ENCODE data around the gene EVC2. TPM values are rescaled to one million over a fixed set of nuclear protein-coding genes. Genes with fewer than 3 reads are reported as not detected.

The EVC2 gene
- total RNA-seq, 1 donor = 3.8 TPM

- DNase-seq (ENCODE audit: low read depth in 2 of 3, low spot score in 2 of 3) = no peak
Observed at GRCh38 chr4:5712517-5712916, 4.2 kb upstream of the EVC2 start.

DNA sequence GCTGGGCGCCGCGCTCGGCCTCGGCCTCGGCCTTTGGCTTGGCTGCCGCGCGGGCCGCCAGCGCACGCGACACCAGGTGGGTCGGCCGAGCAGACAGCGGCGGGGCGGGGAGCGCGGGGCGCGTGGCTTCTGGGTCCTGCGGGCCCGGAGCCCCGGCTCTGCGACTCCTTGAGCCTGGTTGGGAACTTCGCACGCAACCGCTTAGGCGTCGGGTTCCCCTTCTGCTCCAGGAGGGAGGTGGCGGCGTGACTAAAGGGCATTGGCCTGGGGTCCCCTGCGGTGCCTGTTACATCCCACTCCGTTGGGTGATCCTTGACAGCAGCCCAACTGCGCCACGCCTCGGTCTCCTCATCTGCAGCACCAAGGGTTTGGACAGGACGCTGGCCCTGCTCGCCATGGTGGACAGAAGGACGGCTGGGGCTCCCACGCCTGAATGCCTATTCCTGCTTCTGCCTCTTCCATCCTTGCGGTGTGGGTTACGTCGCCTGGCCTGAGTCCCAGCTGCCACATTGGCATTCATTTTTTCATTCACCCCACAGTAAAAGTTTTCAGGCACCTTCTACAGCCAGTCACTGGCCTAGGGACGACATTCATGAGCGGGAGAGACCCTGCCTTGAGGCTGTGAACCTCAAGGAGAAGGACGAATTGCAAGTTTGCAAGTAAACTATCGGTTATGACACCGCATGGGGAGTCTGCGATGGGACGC is 3.3 kb upstream of the EVC2 start:
- DNase-seq (ENCODE audit: low read depth in 2 of 3, low spot score in 2 of 3) = peak in 2 of 3 donors; percentile 16 to 34

DNA sequence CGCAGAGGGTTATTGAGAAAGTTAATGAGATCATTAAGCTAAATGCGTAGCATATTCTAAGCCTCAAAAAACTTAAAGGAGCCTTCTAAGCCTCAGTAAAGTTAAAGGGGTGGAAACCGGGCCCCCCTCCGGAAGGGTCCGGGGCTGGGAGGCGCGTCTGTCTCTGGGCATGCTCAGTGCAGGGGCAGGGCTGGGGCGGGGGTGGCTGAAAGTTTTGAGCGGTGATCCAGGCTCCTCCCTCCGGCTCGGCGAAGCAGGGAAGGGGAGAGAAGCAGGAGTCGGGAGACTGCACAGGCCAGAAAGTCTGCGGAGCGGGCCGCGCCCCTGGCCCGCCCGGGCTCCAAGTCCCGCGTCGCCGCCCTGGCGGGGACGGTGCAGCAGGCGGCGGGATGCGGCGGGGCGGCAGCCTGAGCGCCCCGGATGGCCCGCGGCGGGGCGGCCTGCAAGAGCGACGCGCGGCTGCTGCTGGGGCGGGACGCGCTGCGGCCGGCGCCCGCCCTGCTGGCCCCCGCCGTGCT is 2.7 kb upstream of the EVC2 start, which contains the start of gene EVC:
Gene EVC (plus strand): TSS at position 241 of the 518 bp plus-strand sequence. CDS start 180 bp downstream, at position 421.
- DNase-seq (ENCODE audit: low read depth in 2 of 3, low spot score in 2 of 3) = peak in 2 of 3 donors; percentile 28 to 36

GRCh38 chr4:5710065-5710960 is 2.0 kb upstream of the EVC2 start:
- peak in 2 of 3 donors; percentile 6 to 28 for DNase-seq (ENCODE audit: low read depth in 2 of 3, low spot score in 2 of 3)

DNA sequence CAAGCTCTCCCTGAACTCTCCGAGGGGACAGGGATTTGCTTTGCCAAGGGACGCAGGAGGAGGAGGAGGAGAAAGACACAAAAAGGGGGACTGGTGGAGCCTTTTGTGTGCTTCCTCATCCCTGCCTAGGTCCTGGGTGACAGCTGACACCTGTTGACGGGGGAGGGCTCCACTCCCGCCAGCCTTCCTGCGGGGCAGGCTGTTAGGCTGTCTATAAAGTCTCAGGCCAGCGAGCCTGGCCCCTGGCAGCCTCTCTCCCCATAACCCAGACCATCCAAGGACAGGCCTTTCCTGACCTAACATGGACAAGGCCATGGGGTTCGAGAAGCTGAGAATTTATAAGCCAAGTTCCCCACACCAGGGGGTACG is 832 bp upstream of the EVC2 start:
- DNase-seq (ENCODE audit: low read depth in 2 of 3, low spot score in 2 of 3) = no peak

DNA sequence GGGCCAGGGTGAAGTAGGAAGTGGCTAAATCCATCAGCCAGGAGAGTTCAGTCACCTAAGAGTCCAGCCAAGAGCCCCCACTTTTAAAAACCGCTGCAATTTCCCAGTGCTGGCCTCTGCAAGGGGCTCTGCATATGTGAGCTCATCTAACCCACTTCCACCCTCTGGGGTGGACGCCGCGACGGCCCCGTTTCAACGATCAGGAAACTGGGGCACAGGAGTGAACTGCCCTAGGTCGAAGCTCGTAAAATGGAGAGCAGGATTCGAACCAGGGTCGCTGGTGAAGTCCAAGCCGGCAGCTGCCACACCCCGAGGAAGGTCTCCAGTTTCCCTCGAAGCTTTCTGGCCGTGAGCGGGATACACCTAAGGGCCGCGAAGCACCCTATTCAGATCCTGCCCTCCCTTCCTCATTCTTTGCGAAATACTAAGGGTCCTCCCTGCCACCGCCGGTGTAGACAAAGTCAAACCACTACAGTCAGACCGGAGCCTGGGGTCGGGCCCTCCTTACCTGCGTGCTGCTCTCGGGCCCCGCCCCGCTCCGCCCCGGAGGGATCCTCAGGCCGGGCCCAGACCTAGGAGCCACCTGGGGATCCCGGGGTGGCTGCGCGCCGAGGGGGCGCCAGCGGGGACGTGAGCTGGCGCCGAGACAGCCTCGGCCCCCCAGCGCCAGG is 446 bp downstream of the EVC2 start:
- peak in 2 of 3 donors; percentile 8 to 9 for DNase-seq (ENCODE audit: low read depth in 2 of 3, low spot score in 2 of 3)

DNA sequence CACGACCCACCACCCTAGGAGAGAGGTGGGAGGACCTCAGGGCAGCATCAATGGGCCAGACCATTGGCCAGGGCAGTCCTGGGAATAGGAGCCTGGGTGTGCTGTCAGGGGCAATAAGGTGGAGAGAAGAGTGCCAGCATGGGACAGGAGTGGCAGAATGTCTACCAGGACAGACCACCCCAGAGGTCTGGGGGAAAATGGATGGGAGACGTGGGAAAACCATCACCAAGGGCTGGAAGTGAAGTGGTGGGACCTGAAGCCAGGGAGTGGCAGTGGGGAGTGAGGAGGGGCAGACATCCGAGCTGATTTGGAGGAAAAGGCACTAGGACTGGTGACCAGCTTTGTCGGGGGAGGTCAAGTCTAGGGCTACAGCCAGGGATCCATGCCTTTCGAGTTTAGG is 993 bp downstream of the EVC2 start:
- DNase-seq (ENCODE audit: low read depth in 2 of 3, low spot score in 2 of 3) = no peak

GRCh38 chr4:5706486-5707290 is 1.7 kb downstream of the EVC2 start:
- DNase-seq (ENCODE audit: low read depth in 2 of 3, low spot score in 2 of 3) = peak in 1 of 3 donors; percentile 8

DNA sequence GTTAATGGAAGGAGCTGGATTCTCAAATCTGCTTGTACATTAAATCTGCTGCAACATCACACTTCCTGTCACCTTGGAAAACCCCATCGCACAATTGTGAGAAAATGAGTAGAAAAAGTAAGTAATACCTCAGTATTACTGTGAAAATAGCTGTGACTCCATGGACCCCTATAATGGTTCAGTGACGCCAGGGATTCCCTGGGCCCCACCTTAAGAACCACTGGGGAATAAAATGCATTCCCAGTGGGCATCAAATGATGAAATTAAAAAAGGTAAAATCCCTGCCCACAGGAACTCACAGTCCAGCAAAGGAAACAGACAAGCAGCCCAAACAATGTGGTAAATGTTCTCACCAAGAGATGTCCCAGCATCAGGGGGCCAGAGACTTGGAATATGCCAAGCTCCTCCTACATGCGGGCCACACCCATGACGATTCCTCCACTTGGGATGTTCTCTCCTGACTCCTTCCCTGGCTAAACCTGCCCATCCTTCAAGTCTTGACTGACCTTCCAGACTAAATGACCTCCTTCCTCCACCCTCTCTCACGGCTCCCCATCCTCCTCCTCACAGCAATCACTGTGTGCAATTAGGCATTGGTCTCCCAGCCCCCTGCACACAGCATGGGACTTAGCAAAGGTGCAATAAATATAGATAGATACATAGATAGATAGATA is 2.6 kb downstream of the EVC2 start:
- peak in 1 of 3 donors; percentile 20 for DNase-seq (ENCODE audit: low read depth in 2 of 3, low spot score in 2 of 3)

GRCh38 chr4:5704276-5704675 is 4.1 kb downstream of the EVC2 start:
- DNase-seq (ENCODE audit: low read depth in 2 of 3, low spot score in 2 of 3) = no peak

- DNase-seq (ENCODE audit: low read depth in 2 of 3, low spot score in 2 of 3) = no peak
Observed at GRCh38 chr4:5703831-5704230, 4.5 kb downstream of the EVC2 start.

DNA sequence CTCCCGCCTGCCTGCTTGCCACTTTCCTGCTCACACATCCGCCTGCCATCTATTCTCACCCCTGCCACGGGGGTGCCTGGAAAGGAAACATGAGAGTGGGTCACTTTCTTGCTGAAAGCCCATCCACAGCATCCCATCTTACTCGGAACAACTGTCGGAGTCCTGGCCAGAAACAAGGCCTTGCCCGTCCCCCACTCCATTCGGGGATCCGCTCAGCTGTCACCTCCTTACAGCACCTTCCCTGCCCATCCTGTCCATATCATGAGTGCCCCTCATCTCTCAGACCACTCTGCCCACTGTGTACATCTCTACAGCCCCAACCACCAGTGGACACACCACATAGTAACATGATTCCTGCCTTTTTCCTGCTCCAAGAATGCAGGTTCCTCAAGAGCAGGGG is 6.4 kb downstream of the EVC2 start:
- DNase-seq (ENCODE audit: low read depth in 2 of 3, low spot score in 2 of 3) = no peak

GRCh38 chr4:5700459-5700858 is 7.9 kb downstream of the EVC2 start:
- DNase-seq (ENCODE audit: low read depth in 2 of 3, low spot score in 2 of 3) = no peak

- no peak for DNase-seq (ENCODE audit: low read depth in 2 of 3, low spot score in 2 of 3)
Observed at GRCh38 chr4:5696341-5696740, 12.0 kb downstream of the EVC2 start.

DNA sequence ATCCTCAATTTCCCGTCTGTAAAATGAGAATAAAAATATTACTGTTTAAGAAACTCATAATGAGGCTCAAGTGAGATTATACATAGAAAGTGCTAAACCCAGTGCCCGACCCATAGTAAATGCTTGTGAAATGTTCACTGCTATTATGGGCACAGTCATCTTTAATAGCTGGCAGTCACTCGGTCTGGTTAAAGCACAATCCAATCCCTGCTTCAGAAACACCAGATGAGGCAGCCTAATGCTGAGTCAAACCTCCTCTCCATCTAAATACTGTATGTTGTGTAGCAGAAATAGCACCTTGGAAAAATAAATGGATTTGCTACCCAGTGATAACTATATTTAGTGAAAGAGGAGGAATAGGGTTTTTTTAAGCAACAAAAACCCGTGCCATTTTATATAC is 14.5 kb downstream of the EVC2 start:
- DNase-seq (ENCODE audit: low read depth in 2 of 3, low spot score in 2 of 3) = no peak

DNA sequence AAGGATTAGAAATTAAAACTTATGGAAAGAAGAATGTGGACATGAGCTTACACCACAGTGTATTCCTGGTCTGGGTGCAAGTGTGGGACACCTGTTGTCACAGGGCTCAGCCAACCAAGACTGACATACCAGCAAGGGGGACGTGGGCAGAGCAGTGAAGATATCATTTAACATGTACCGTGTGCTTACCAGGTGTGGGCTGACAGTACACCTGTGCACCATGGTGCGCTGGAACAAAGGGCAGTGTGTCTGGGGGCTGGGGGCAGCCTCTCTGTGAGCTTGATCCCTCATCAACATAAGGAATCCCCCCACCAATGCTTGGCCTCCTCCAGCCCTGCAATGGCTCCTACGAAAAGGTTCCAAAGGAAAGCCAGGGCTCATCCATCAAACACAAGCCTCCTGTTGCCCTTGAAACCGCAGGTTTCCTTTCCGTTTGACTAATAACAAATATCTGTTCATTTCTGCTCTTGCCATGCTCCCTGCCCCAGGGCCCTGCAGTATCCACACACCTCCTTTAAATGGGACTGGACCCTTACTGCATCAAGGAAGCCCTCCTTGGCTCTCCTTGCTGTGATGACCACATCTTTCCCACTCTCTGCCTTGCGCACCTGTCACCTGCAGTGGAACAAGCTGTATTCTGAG is 16.7 kb downstream of the EVC2 start:
- no peak for DNase-seq (ENCODE audit: low read depth in 2 of 3, low spot score in 2 of 3)

- no peak for DNase-seq (ENCODE audit: low read depth in 2 of 3, low spot score in 2 of 3)
Observed at GRCh38 chr4:5689065-5689464, 19.3 kb downstream of the EVC2 start.

- no peak for DNase-seq (ENCODE audit: low read depth in 2 of 3, low spot score in 2 of 3)
Observed at GRCh38 chr4:5686338-5686737, 22.0 kb downstream of the EVC2 start.

GRCh38 chr4:5685296-5685695 is 23.1 kb downstream of the EVC2 start:
- DNase-seq (ENCODE audit: low read depth in 2 of 3, low spot score in 2 of 3) = no peak

All from hematopoietic multipotent progenitor cell (in vitro differentiated cells).